Lower leg skin (tissue), 3 donors: ENCODE data around the gene CALHM4.

ENCODE experiments used
- POLR2A ChIP-seq, 2 donors: fragments of 450-650 bp; IDR thresholded peaks; one replicate each; pipeline ENCODE4 v1.6.1; 2016 to 2017; ENCODE audit warnings: antibody characterized with exemption in 2 of 2, mild to moderate bottlenecking in 1 of 2, moderate library complexity in 1 of 2
- TF ChIP-seq, protein P1 (sequence below), 3 donors: fragments of 450-650 bp; IDR thresholded peaks; one replicate each; pipeline ENCODE4 v1.5.1; 2016; ENCODE audit warnings: antibody characterized with exemption in 3 of 3, mild to moderate bottlenecking in 3 of 3, moderate library complexity in 2 of 3

DNA sequence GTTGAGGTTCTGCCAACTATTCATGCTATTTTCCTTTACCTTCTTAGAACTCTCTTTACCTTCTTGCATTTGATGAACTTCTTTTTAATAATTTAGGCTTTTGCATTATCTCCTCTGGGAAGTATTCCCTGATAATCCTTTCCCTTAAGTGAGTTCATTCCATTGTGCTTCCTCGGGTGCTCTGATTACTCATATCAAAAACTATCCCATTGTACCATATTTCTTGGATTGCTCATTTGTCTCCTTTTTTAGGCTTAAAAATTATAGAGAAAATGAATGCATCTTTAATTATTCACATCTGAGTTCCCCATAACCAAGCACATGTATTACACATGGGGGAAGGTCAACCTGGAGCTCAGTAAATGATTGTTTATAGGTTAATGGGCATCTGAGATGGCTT lies 2.5 kb downstream of the CALHM4 start:
- no peak for TF ChIP-seq POLR2A (IDR thresholded peaks at IDR 0.05)
- TF ChIP-seq, protein P1, sequence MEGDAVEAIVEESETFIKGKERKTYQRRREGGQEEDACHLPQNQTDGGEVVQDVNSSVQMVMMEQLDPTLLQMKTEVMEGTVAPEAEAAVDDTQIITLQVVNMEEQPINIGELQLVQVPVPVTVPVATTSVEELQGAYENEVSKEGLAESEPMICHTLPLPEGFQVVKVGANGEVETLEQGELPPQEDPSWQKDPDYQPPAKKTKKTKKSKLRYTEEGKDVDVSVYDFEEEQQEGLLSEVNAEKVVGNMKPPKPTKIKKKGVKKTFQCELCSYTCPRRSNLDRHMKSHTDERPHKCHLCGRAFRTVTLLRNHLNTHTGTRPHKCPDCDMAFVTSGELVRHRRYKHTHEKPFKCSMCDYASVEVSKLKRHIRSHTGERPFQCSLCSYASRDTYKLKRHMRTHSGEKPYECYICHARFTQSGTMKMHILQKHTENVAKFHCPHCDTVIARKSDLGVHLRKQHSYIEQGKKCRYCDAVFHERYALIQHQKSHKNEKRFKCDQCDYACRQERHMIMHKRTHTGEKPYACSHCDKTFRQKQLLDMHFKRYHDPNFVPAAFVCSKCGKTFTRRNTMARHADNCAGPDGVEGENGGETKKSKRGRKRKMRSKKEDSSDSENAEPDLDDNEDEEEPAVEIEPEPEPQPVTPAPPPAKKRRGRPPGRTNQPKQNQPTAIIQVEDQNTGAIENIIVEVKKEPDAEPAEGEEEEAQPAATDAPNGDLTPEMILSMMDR (IDR thresholded peaks at IDR 0.05) = no peak
